ENCODE data around the gene RPLP2. TPM values are rescaled to one million over a fixed set of nuclear protein-coding genes. Genes with fewer than 3 reads are reported as not detected.

Gene RPLP2
- total and polyA plus RNA-seq, 2 of the 4 experiments (the other 2 are of a cell fraction) = 59.9 to 1,897 TPM

DNA sequence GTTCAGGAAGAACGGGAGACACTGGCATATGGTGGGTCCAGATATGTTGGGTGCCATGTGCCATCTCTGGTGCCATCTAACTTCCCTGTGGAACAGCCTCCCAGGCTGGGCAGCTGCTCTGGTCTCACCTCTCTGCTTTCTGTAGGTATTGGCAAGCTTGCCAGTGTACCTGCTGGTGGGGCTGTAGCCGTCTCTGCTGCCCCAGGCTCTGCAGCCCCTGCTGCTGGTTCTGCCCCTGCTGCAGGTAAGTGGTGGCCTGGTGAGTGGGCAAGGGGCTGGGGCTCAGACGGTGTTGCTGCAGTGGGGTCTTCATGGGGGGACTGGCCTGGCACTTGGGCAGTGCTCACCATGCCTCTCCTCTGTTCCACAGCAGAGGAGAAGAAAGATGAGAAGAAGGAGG is 2.6 kb downstream of the RPLP2 start:
- no peaks in the 10 kb centered on the region for H3K27me3 ChIP-seq (ENCODE audit: control insufficient read depth, insufficient read depth, low read length)
- H3K4me3 ChIP-seq (ENCODE audit: insufficient read depth, low read depth, low read length) = no peak overlapping the region
- no peak overlapping the region for H2BK5ac ChIP-seq (ENCODE audit: low read depth, low read length, poor library complexity, severe bottlenecking)
- no peak overlapping the region for H2BK15ac ChIP-seq (ENCODE audit: low read depth, low read length)
- no peak overlapping the region for H3K4ac ChIP-seq (ENCODE audit: low read depth, low read length)
- H3K23ac ChIP-seq (ENCODE audit: low read depth, low read length) = no peak overlapping the region
- no peak overlapping the region for H2AK5ac ChIP-seq (ENCODE audit: low read depth, low read length)
- H4K8ac ChIP-seq (ENCODE audit: low read depth in 2 of 2, low read length in 2 of 2) = no peak overlapping the region
- no peak for TF ChIP-seq MAFK (IDR thresholded peaks at IDR 0.05; ENCODE audit: low read depth, low read length)
- TF ChIP-seq CEBPB (IDR thresholded peaks at IDR 0.05; ENCODE audit: low read depth, low read length) = no peak
- no peak for TF ChIP-seq RCOR1 (IDR thresholded peaks at IDR 0.05; ENCODE audit: insufficient replicate concordance, low read length)
- TF ChIP-seq, protein P1, sequence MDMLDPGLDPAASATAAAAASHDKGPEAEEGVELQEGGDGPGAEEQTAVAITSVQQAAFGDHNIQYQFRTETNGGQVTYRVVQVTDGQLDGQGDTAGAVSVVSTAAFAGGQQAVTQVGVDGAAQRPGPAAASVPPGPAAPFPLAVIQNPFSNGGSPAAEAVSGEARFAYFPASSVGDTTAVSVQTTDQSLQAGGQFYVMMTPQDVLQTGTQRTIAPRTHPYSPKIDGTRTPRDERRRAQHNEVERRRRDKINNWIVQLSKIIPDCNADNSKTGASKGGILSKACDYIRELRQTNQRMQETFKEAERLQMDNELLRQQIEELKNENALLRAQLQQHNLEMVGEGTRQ (IDR thresholded peaks at IDR 0.05; ENCODE audit: low read depth, low read length) = no peak
- no peak for TF ChIP-seq BHLHE40 (IDR thresholded peaks at IDR 0.05; ENCODE audit: low read depth, low read length)
- TF ChIP-seq POLR2A (IDR thresholded peaks at IDR 0.05; ENCODE audit: low read depth, low read length) = no peak
- no peak for TF ChIP-seq MAZ (IDR thresholded peaks at IDR 0.05; ENCODE audit: borderline replicate concordance, low read depth, low read length)
- no peak for TF ChIP-seq SMC3 (IDR thresholded peaks at IDR 0.05; ENCODE audit: low read depth, low read length)
- no peak for TF ChIP-seq RFX5 (IDR thresholded peaks at IDR 0.05; ENCODE audit: low read depth, low read length)
- TF ChIP-seq CHD1 (IDR thresholded peaks at IDR 0.05; ENCODE audit: low read depth, low read length) = no peak
- TF ChIP-seq RAD21 (IDR thresholded peaks at IDR 0.05; ENCODE audit: low read length) = no peak
- TF ChIP-seq, protein P2, sequence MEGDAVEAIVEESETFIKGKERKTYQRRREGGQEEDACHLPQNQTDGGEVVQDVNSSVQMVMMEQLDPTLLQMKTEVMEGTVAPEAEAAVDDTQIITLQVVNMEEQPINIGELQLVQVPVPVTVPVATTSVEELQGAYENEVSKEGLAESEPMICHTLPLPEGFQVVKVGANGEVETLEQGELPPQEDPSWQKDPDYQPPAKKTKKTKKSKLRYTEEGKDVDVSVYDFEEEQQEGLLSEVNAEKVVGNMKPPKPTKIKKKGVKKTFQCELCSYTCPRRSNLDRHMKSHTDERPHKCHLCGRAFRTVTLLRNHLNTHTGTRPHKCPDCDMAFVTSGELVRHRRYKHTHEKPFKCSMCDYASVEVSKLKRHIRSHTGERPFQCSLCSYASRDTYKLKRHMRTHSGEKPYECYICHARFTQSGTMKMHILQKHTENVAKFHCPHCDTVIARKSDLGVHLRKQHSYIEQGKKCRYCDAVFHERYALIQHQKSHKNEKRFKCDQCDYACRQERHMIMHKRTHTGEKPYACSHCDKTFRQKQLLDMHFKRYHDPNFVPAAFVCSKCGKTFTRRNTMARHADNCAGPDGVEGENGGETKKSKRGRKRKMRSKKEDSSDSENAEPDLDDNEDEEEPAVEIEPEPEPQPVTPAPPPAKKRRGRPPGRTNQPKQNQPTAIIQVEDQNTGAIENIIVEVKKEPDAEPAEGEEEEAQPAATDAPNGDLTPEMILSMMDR (conservative IDR thresholded peaks at IDR 0.05; ENCODE audit: low read depth, low read length) = no peak
- no peak for TF ChIP-seq MXI1 (IDR thresholded peaks at IDR 0.05; ENCODE audit: borderline replicate concordance, low read depth, low read length)
- no peak for TF ChIP-seq NFE2L2 (IDR thresholded peaks at IDR 0.05; ENCODE audit: low read depth, low read length)
- TF ChIP-seq FOS (IDR thresholded peaks at IDR 0.05; ENCODE audit: low read depth, low read length) = no peak
- TF ChIP-seq ELK1 (IDR thresholded peaks at IDR 0.05; ENCODE audit: borderline replicate concordance, low read depth, low read length) = no peak
- intact Hi-C loops (cut with micrococcal nuclease) = no loop called here
- H3K56ac ChIP-seq (ENCODE audit: extremely low read depth, insufficient read depth, low read length) = no peak overlapping the region
- peaks cover 27 to 53% of the 10 kb centered on the region in 2 experiments for H3K79me1 ChIP-seq (ENCODE audit: low read depth in 1 of 2, low read length in 2 of 2)
- H3K27ac ChIP-seq (ENCODE audit: insufficient read depth, low read length) = no peak overlapping the region
- no peak overlapping the region for H2AK9ac ChIP-seq (replicated peaks; ENCODE audit: low read depth, low read length, poor library complexity)
- ATAC-seq (ENCODE audit: low read depth) = no peak
- H3K18ac ChIP-seq (ENCODE audit: low read depth, low read length) = no peak overlapping the region
- H4K20me1 ChIP-seq (ENCODE audit: insufficient read depth, low read length) = peaks cover 38% of the 10 kb centered on the region
- no peaks in the 10 kb centered on the region for H3K9me1 ChIP-seq (ENCODE audit: insufficient read depth, low read length)
- peaks cover 30% of the 10 kb centered on the region for H3K36me3 ChIP-seq (ENCODE audit: control insufficient read depth, insufficient read depth, low read length)
- no peak overlapping the region for H4K5ac ChIP-seq (ENCODE audit: low read depth, low read length)
- no peak overlapping the region for H2AFZ ChIP-seq (replicated peaks; ENCODE audit: low read length, poor library complexity)
- ChIA-PET CTCF (no interaction called here), POLR2A (ENCODE audit: unreplicated experiment) (no interaction called here)
- no peaks in the 10 kb centered on the region for H3K9me3 ChIP-seq (ENCODE audit: control insufficient read depth, insufficient read depth, low read length)
- H3K14ac ChIP-seq (replicated peaks; ENCODE audit: low read depth, low read length) = no peak overlapping the region
- no CpG with 5 or more reads among the region's 3 CpGs for WGBS, 2 experiments (ENCODE audit: extremely low coverage in 2 of 2, insufficient read length in 1 of 2)
- in situ Hi-C loops (cut with MboI; ENCODE audit: low sequenced_read_pairs) = no loop called here
- no peak overlapping the region for H2BK120ac ChIP-seq (ENCODE audit: low read depth, low read length)
- H4K91ac ChIP-seq (ENCODE audit: insufficient read depth, low read depth, low read length) = no peak overlapping the region
- BruUV-seq (replicated peaks) = no TSS peak
- H2BK20ac ChIP-seq (ENCODE audit: low read depth, low read length) = no peak overlapping the region
- H3K4me1 ChIP-seq (ENCODE audit: control insufficient read depth, insufficient read depth, low read length) = peaks cover 6% of the 10 kb centered on the region
- no peak for DNase-seq
- dilution Hi-C loops (cut with HindIII; ENCODE audit: low sequenced_read_pairs, unreplicated experiment) = no loop called here
- H3K9ac ChIP-seq (ENCODE audit: low read depth, low read length) = no peak overlapping the region
- H3K4me2 ChIP-seq (ENCODE audit: low read depth, low read length) = no peak overlapping the region
